ENCODE data around the gene RPL19. TPM values are rescaled to one million over a fixed set of nuclear protein-coding genes. Genes with fewer than 3 reads are reported as not detected.

RPL19 gene
- total RNA-seq, 1 donor from 2014 or later, result 3,324 TPM

GRCh38 chr17:39252788-39253460 lies 52.8 kb downstream of the RPL19 start:
- Mint-ChIP-seq H3K27ac (no peak overlapping the region), H3K27me3 (no peaks in the 10 kb centered on the region), H3K36me3 (ENCODE audit: low read depth) (peaks cover 34% of the 10 kb centered on the region), H3K4me3 (no peak overlapping the region), H3K9me3 (no peaks in the 10 kb centered on the region), H3K4me1 (no peaks in the 10 kb centered on the region)
- ChIA-PET CTCF (interaction anchor here (1.7 kb wide), 1 partner anchor 21 kb away, joined by 6 read pairs; no protein-coding TSS in a partner anchor), POLR2A (interaction anchor here (0.9 kb wide), 1 partner anchor 53 kb away, joined by 5 read pairs; the partner anchor contains the start of gene RPL19)
- ATAC-seq (ENCODE audit: low read depth) (no peak), DNase-seq (no peak)
- no peak for TF ChIP-seq CTCF (IDR thresholded peaks at IDR 0.05)
- intact Hi-C loops (cut with micrococcal nuclease), result no loop called here

Other genes with a start within 250 kb of the RPL19 start
- gene FBXO47, start 232.9 kb upstream of the RPL19 start, total RNA-seq, result not detected in 2 replicates
- not detected in 2 replicates for gene PLXDC1, start 48.6 kb upstream of the RPL19 start, total RNA-seq
- gene ARL5C, start 34.1 kb upstream of the RPL19 start, total RNA-seq, result not detected in 2 replicates
- 4.5 and 5.7 TPM in 2 replicates for gene CACNB1, start 2.6 kb upstream of the RPL19 start, total RNA-seq
- gene STAC2, start 25.7 kb downstream of the RPL19 start, total RNA-seq, result not detected in 2 replicates
- 14.1 and 14.4 TPM in 2 replicates for gene FBXL20, start 201.3 kb downstream of the RPL19 start, total RNA-seq

Measured in activated B cell treated with CpG ODN at 0.5 μM for 24 hours (primary cell).